PC-3 (cell line): ENCODE data around the gene NAA38. TPM values are rescaled to one million over a fixed set of nuclear protein-coding genes. Genes with fewer than 3 reads are reported as not detected.

Experiments used
- ATAC-seq: fragments of 200-7000 bp; cut with Tn5 transposase; 2 replicates; pipeline ENCODE4 v1.9.1; 2020; ENCODE audit warnings: mild to moderate bottlenecking, moderate library complexity
- BruUV-seq: library from RNA; stranded (reverse); fragments of 400-500 nt; replicated peaks from 2 replicates; lab custom pipeline; 2021; lab: Mats Ljungman, UMichigan
- CTCF ChIA-PET: fragments of 300-600 bp; sonication (Branson Sonifier 250); formaldehyde crosslinking; loops from one replicate; lab custom pipeline; 2022; ENCODE audit warnings: antibody characterized with exemption; lab: Charles Lee
- POLR2A ChIA-PET: fragments of 300-600 bp; sonication (Branson Sonifier 250); formaldehyde crosslinking; loops from one replicate; lab custom pipeline; 2022; ENCODE audit warnings: antibody characterized with exemption; ENCODE audit not compliant: unreplicated experiment; lab: Charles Lee
- DNase-seq: peaks from one replicate; pipeline ENCODE4 v3.0.0-alpha.2; 2015
- H2AFZ ChIP-seq: fragments of 300-600 bp; sonication (generic); 2 replicates; pipeline ENCODE4 v1.6.0; 2016; ENCODE audit warnings: antibody characterized with exemption, low read length
- H3F3A ChIP-seq: fragments of 300-600 bp; sonication (generic); one replicate; pipeline ENCODE4 v1.6.0; 2017; ENCODE audit warnings: antibody characterized with exemption, low read length, control low read depth, mild to moderate bottlenecking; ENCODE audit not compliant: unreplicated experiment
- H3K27ac ChIP-seq: fragments of 300-600 bp; sonication (generic); 2 replicates; pipeline ENCODE4 v1.5.1; 2016; ENCODE audit warnings: mild to moderate bottlenecking, low read length
- H3K27me3 ChIP-seq: fragments of 300-600 bp; sonication (generic); 2 replicates; pipeline ENCODE4 v1.6.1; 2016; ENCODE audit warnings: low read length, mixed read lengths
- H3K36me3 ChIP-seq: fragments of 300-600 bp; sonication (generic); 2 replicates; pipeline ENCODE4 v1.6.1; 2016; ENCODE audit warnings: low read depth, mixed run types, low read length, mixed read lengths
- H3K4me1 ChIP-seq: fragments of 300-600 bp; sonication (generic); 2 replicates; pipeline ENCODE4 v1.5.1; 2016; ENCODE audit warnings: low read length; ENCODE audit not compliant: insufficient read depth
- H3K4me2 ChIP-seq: fragments of 300-600 bp; sonication (generic); 2 replicates; pipeline ENCODE4 v1.6.0; 2016; ENCODE audit warnings: low read length
- H3K4me3 ChIP-seq: fragments of 300-600 bp; sonication (generic); 2 replicates; pipeline ENCODE4 v1.5.1; 2016; ENCODE audit warnings: mild to moderate bottlenecking, low read length, mixed read lengths
- H3K79me2 ChIP-seq: fragments of 300-600 bp; sonication (generic); 2 replicates; pipeline ENCODE4 v1.6.1; 2017; ENCODE audit warnings: low read length, mixed read lengths
- H3K9ac ChIP-seq: fragments of 300-600 bp; sonication (generic); 2 replicates; pipeline ENCODE4 v1.6.0; 2016; ENCODE audit warnings: mild to moderate bottlenecking, low read length
- H3K9me2 ChIP-seq: fragments of 300-600 bp; sonication (generic); replicated peaks from 2 replicates; pipeline ENCODE4 v1.6.1; 2016; ENCODE audit warnings: mixed run types, low read length, mixed read lengths
- H3K9me3 ChIP-seq: fragments of 300-600 bp; sonication (generic); 2 replicates; pipeline ENCODE4 v1.6.1; 2016; ENCODE audit warnings: low read length, mixed read lengths
- H4K20me1 ChIP-seq: fragments of 300-600 bp; sonication (generic); 2 replicates; pipeline ENCODE4 v1.6.1; 2016; ENCODE audit warnings: low read length, mixed read lengths
- CTCF ChIP-seq: fragments of 300-600 bp; sonication (generic); conservative IDR thresholded peaks from 2 replicates; pipeline ENCODE4 v1.5.1; 2017; ENCODE audit warnings: antibody characterized with exemption, low read depth, mild to moderate bottlenecking, low read length
- EZH2 ChIP-seq: fragments of 300-600 bp; sonication (generic); IDR thresholded peaks from one replicate; pipeline ENCODE4 v1.6.1; 2017; ENCODE audit warnings: antibody characterized with exemption, mild to moderate bottlenecking, low read length; ENCODE audit not compliant: unreplicated experiment
- EZH2phosphoT487 ChIP-seq: fragments of 300-600 bp; sonication (generic); IDR thresholded peaks from 2 replicates; pipeline ENCODE4 v1.6.1; 2018; ENCODE audit warnings: mild to moderate bottlenecking, antibody characterized with exemption, low read length, borderline replicate concordance
- intact Hi-C: fragments of 100-400 bp; cut with micrococcal nuclease; formaldehyde crosslinking; loops from 2 replicates; pipeline ENCODE4 v1.9.0; 2023
- total RNA-seq: library from RNA; depleted of rRNA; stranded (reverse); fragments of >200 nt; gene quantifications from 2 replicates; pipeline ENCODE4 v1.2.3, GENCODE V29; 2014

Gene NAA38
- total RNA-seq, 1 experiment from 2014 or later: 403 TPM

- Histone ChIP-seq H3K79me2 (peaks cover 27% of the 10 kb centered on the region), H3K27me3 (no peaks in the 10 kb centered on the region), H3K4me2 (peak overlapping the region; percentile 88), H3F3A (no peaks in the 10 kb centered on the region), H3K9me3 (no peaks in the 10 kb centered on the region), H3K36me3 (no peaks in the 10 kb centered on the region; the same call in 1 of the 2 replicates), H2AFZ (no peak overlapping the region), H3K9me2 (no peaks in the 10 kb centered on the region), H4K20me1 (no peaks in the 10 kb centered on the region), H3K27ac (peak overlapping the region; percentile 98), H3K4me1 (peaks cover 18% of the 10 kb centered on the region), H3K4me3 (peak overlapping the region; percentile 84), H3K9ac (peak overlapping the region; percentile 100)
- POLR2A ChIA-PET: interaction anchor here (0.5 to 1.2 kb wide), 2 partner anchors 10 to 274 kb away, joined by 4 read pairs; no protein-coding TSS in a partner anchor
- no peak for ATAC-seq
- TF ChIP-seq EZH2: no peak
- TF ChIP-seq CTCF: no peak
- TF ChIP-seq EZH2phosphoT487: no peak
- CTCF ChIA-PET: interaction anchor here (0.5 to 1.4 kb wide), 6 partner anchors 21 to 156 kb away, joined by 3 to 6 read pairs (median 3); no protein-coding TSS in a partner anchor
- DNase-seq: no peak
- intact Hi-C loops: no loop called here
- BruUV-seq: no TSS peak
Measured at GRCh38 chr17:7845359-7846062, 11.8 kb downstream of the NAA38 start.

DNA sequence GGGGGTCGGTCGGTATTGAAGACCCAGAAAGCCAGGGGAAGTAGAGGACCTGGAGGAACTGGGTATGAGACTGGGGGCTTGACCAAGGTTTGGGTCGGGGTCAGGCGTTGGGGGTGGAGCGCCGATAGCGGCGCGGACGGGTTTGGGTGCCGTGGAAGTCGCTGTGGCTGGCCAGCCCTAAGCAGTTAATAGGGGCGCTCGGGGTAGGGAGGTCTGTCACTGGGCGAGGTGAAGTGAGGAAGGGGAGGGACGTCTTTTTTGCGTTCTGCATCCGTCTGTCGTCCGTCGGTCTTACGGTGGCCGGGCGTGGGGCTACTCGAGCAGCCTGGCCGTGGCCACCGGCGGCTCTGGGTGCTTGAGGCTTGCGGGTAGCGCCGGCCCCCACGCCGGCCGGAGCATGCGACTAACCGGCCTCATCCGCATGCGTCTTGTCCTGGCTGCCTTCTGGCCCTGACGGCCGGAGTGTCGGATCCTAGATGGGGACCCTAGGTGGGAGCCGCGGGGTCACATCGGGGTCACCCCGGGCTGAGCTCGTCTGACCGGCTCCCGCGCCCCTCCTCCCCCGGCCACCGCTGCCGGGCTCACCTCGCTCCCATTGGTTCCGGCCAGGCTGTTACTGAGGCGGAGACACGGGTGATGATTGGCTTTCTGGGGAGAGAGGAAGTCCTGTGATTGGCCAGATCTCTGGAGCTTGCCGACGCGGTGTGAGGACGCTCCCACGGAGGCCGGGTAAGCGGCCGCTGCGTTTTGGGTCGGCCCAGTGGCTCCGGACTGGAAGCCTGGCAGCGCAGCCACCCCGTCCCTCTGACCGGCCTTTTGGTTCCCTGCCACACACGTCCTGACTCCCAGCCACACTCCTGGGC, 12.8 kb downstream of the NAA38 start:
- Histone ChIP-seq H3K36me3 (no peaks in the 10 kb centered on the region; the same call in 1 of the 2 replicates), H3K9me2 (no peaks in the 10 kb centered on the region), H3K79me2 (peaks cover 32% of the 10 kb centered on the region), H3F3A (no peaks in the 10 kb centered on the region), H3K27ac (peak overlapping the region; percentile 98), H2AFZ (no peak overlapping the region), H3K9ac (peak overlapping the region; percentile 100), H3K4me3 (peak overlapping the region; percentile 84), H3K4me2 (peak overlapping the region; percentile 88), H4K20me1 (no peaks in the 10 kb centered on the region), H3K27me3 (no peaks in the 10 kb centered on the region), H3K4me1 (peaks cover 19% of the 10 kb centered on the region), H3K9me3 (no peaks in the 10 kb centered on the region)
- ATAC-seq (peak; percentile 67), DNase-seq (peak; percentile 88)
- ChIA-PET CTCF (interaction anchor here (0.5 to 1.4 kb wide), 6 partner anchors 20 to 157 kb away, joined by 3 to 6 read pairs (median 3); no protein-coding TSS in a partner anchor), POLR2A (interaction anchor here (0.5 to 1.2 kb wide), 2 partner anchors 9 to 275 kb away, joined by 4 read pairs; no protein-coding TSS in a partner anchor)
- intact Hi-C loops: loop anchor here (5.0 kb wide), 1 partner anchor 102 kb away; no protein-coding TSS in a partner anchor
- no peak for TF ChIP-seq EZH2phosphoT487
- TF ChIP-seq CTCF: no peak
- TF ChIP-seq EZH2: no peak
- no TSS peak for BruUV-seq
